HG03139 (cell line): ENCODE results near the gene ARHGEF26.

Experiments
- ATAC-seq: cut with Tn5 transposase; IDR thresholded peaks from one replicate; pipeline ENCODE4 v1.9.1; 2021; ENCODE audit not compliant: unreplicated experiment

Gene ARHGEF26

GRCh38 chr3:154250291-154250690, 129.1 kb downstream of the ARHGEF26 start:
- no peak for ATAC-seq

- ATAC-seq: no peak
Measured at GRCh38 chr3:154251610-154252009, 130.4 kb downstream of the ARHGEF26 start.

GRCh38 chr3:154252759-154253638, 131.8 kb downstream of the ARHGEF26 start:
- ATAC-seq: peak; percentile 92

- no peak for ATAC-seq
Measured at GRCh38 chr3:154254527-154254926, 133.3 kb downstream of the ARHGEF26 start.

GRCh38 chr3:154273381-154273780, 152.2 kb downstream of the ARHGEF26 start:
- ATAC-seq: no peak

GRCh38 chr3:154274348-154274747, 153.2 kb downstream of the ARHGEF26 start:
- ATAC-seq: no peak

GRCh38 chr3:154275292-154275691, 154.1 kb downstream of the ARHGEF26 start:
- no peak for ATAC-seq

GRCh38 chr3:154275965-154276364, 154.8 kb downstream of the ARHGEF26 start:
- ATAC-seq: no peak

- ATAC-seq: no peak
Measured at GRCh38 chr3:154280161-154280560, 159.0 kb downstream of the ARHGEF26 start.

GRCh38 chr3:154285221-154285620, 164.0 kb downstream of the ARHGEF26 start:
- ATAC-seq: no peak

- no peak for ATAC-seq
Measured at GRCh38 chr3:154290187-154290586, 169.0 kb downstream of the ARHGEF26 start.

- ATAC-seq: no peak
Measured at GRCh38 chr3:154294016-154294415, 172.8 kb downstream of the ARHGEF26 start.

GRCh38 chr3:154301561-154301960, 180.4 kb downstream of the ARHGEF26 start:
- no peak for ATAC-seq

GRCh38 chr3:154304116-154304786, 183.1 kb downstream of the ARHGEF26 start:
- ATAC-seq: no peak

- peak; percentile 70 for ATAC-seq
Measured at GRCh38 chr3:154304936-154305335, 183.7 kb downstream of the ARHGEF26 start.

- ATAC-seq: no peak
Measured at GRCh38 chr3:154307363-154307762, 186.2 kb downstream of the ARHGEF26 start.
